ENCODE results near the gene SLC39A3.

The SLC39A3 gene

DNA sequence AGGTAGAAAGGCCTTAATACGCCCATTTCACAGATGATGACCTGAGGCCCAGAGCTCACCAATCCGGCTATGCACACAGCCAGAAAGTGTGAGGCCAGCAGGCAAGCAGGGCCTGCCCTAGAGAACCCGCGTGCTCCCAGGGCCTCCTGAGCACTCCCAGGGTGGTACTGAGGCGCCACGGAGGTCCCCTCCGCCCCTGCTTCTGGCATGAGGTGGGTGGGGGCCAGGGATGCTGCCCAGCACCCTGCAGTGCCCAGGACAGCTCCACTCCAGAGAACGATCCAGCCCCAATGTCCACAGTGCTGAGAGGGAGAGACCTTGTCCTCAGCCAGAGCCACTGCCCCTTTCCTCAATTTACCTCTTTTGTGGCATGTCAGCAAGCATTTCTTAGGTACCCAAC is 29.4 kb upstream of the SLC39A3 start:
- DNase-seq (ENCODE audit: low read depth in 1 of 2, low spot score in 1 of 2), result no peak

- no peak for DNase-seq (ENCODE audit: low read depth in 1 of 2, low spot score in 1 of 2)
These were observed 28.7 kb upstream of the SLC39A3 start for GRCh38 chr19:2768365-2769132.

DNA sequence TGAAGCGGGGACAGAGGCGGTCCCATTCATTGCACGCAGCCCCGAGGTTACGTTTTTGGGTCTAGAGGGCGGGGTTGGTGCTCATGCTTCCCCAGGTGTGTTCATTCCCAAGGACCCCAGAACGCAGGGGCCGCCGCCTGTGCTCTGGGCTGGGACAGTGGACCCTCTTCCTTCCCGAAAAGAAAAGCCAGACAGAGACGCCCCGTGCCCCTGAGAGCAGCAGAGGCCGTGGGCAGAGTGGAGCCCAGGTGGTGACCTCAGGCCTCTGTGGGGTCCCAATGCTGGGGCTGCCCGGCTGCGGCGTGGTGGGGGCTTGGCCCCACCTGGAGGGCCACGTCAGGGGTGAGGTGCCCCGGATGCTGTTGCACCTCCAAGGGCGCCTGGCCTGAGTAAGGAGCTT is 27.9 kb upstream of the SLC39A3 start:
- no peak for DNase-seq (ENCODE audit: low read depth in 1 of 2, low spot score in 1 of 2)

DNA sequence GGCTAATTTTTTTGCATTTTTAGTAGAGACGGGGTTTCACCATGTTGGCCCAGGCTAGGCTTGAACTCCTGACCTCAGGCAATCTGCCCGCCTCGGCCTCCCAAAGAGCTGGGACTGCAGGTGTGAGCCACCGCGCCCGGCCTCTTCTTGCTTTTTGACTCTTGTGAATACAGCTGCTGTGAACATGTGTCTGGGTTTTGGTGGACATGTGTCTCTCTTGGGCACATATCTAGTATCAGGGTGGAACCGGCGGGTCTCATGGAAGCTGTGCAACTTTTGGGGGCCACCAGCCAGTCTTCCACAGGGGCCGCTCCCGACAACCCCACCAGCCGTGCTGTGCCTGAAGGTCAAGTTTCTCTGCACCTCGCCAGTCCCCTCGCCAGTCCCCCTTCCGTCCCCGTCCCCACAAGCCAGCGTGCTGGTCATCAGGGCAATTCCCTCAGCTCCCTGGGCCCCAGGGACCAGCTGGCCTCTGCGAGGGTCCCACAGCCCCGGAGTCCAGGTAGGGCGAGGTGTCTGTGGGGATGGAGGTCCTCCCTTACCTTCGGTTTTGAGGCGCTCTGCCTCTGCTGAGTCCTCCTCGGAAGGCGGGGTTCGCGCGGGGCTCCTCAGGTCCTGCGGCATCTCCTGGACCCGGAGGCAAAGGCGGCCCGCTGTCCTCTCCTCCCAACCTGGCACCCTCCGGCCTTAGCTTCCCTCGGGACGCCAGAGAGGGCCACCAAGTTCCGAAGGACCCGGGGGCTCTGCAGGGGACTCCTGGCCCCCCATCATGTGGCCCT is 27.0 kb upstream of the SLC39A3 start:
- no peak for DNase-seq (ENCODE audit: low read depth in 1 of 2, low spot score in 1 of 2)

GRCh38 chr19:2765376-2765775 is 25.6 kb upstream of the SLC39A3 start:
- no peak for DNase-seq (ENCODE audit: low read depth in 1 of 2, low spot score in 1 of 2)

GRCh38 chr19:2764945-2765344 is 25.1 kb upstream of the SLC39A3 start:
- no peak for DNase-seq (ENCODE audit: low read depth in 1 of 2, low spot score in 1 of 2)

DNA sequence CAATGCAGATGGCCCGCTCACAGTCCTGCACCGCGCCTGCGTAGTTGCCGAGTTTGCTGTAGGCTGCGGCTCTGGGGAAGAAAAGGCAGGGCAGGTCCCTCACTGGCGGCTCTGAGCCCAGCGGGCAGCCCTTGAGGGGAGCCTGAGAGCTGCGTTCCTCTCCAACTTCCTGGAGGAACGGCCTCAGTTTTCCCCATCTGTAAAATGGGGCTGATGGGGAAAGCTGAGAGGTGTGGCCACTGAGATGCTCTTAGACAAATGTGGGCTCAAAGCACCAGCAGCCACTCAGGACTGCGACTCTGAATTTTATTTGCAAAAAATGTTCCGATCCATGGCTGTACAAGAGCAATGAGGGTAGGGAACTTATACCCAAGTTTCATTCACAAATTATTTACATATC is 23.9 kb upstream of the SLC39A3 start:
- DNase-seq (ENCODE audit: low read depth in 1 of 2, low spot score in 1 of 2), result no peak

DNA sequence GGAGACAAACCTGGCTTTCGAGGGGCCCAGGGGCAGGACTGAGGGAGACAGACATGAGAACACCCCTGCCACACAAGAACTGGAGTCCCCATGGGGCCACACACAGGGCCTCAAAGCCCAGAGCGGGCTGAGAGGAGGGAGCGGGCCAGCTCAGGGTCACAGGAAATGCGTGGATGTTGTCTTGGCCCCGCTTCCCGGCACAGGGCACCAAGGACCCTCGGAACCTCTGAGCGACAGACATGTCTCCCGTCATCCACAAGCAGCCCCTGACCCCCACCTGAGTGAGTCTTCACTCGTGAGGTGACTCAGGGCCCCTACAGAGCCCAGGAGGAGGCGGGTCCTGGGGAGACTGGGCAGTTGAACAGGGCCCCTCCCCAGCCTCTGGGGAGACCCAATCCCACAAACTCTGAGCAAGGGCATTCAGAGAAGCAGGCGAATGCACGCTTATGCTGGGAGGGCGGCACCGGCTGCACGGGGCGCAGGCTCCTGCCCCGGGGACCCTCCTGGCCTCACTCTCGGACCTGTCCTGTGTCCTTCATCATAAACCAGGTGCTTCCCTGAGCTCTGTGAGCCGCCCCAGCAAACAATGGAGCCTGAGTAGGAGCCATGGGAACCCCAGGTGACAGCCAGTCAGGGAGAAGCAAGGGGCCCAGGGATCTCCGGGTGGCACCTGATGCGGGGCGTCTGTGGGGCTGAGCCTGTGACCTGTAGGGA is 23.1 kb upstream of the SLC39A3 start:
- no peak for DNase-seq (ENCODE audit: low read depth in 1 of 2, low spot score in 1 of 2)

DNA sequence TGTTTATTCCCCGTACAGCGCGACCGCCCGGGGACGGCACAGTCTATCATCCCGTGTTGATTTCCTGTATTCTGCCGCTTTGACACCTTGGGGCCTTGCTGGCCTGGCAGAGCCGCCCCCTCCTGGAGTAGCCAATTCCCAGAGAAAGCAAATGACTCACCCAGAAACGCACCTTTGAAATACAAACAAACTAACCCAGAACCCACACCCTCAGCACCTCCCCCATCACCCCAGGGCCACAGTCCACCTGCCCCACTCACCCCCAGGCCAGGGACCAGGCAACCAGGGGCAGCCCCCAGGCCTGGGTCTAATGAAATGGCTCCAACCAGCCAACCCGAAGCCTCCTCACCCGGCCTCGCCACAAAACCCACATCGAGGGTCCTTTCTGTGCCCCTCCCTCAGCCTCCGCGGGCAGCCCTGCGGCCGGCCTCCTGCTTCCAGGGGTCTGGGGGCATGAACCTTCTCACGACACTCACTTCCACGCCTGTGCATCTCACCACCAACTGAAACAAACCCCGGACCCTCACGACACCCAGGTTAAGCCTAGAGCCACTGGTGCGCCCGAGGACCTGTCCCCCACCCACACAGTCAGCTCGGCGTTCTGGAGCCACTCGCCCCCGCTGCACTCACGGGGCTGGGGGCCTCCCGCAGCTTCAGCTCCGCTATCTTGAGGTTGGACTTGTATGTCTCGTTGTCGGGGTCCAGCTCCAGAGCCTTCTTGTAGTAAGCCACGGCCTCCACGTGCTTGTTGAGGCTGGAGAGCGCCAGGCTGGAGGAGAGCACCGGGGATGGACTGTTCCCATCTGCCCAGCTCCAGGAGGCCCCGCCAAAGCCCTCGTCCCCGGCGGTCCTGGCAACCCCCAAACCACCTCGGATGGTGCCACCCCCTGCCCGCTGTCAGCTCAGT is 22.3 kb upstream of the SLC39A3 start:
- DNase-seq (ENCODE audit: low read depth in 1 of 2, low spot score in 1 of 2), result no peak

GRCh38 chr19:2761309-2761677 is 21.5 kb upstream of the SLC39A3 start:
- no peak for DNase-seq (ENCODE audit: low read depth in 1 of 2, low spot score in 1 of 2)

DNA sequence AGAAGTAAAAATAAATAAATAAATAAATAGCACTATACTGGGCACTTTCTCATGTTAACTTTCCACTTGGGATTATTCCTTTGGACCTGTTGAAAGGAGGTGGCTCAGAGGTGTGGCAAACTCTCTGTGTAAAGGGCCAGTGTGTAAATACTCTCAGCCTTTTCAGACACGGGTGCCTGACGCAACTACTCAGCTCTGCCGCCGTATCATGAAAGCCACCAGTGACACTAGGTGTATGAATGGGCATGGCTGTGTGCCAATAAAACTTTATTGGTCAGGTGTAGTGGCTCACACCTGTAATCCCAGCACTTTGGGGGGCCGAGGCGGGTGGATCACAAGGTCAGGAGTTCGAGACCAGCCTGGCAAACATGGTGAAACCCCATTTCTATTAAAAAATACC is 20.1 kb upstream of the SLC39A3 start:
- DNase-seq (ENCODE audit: low read depth in 1 of 2, low spot score in 1 of 2), result no peak

GRCh38 chr19:2759362-2759761 is 19.5 kb upstream of the SLC39A3 start:
- DNase-seq (ENCODE audit: low read depth in 1 of 2, low spot score in 1 of 2), result no peak

DNA sequence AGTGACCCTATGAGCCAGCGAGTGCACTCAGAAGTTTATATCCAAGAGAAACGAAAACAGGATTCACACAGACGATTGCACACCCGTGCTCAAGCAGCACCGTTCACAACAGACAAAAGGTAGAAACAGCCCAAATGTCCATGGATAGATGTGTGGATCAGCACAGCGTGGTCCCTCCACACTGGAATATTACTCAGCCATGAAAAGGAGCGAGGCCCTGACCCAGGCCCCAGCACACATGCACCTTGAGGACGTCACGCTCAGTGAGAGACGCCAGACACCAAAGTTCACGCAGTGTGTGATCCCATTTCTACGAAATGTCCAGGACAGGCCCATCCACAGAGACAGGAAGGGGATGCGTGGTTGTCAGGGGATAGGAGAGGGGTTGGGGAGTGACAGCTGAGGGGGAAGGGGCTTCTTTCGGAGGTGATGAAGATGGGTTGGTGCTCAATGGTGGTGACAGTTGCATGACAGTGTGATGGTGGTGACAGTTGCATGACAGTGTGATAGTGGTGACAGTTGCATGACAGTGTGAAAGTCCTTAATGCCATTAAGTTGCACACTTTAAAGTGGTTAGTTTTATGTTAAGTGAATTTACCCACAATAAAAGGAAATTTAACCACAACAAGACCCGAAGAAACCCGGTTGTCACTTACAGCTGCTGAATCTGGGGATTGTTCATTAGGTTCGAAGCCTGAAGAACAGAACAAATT is 18.9 kb upstream of the SLC39A3 start:
- no peak for DNase-seq (ENCODE audit: low read depth in 1 of 2, low spot score in 1 of 2)

DNA sequence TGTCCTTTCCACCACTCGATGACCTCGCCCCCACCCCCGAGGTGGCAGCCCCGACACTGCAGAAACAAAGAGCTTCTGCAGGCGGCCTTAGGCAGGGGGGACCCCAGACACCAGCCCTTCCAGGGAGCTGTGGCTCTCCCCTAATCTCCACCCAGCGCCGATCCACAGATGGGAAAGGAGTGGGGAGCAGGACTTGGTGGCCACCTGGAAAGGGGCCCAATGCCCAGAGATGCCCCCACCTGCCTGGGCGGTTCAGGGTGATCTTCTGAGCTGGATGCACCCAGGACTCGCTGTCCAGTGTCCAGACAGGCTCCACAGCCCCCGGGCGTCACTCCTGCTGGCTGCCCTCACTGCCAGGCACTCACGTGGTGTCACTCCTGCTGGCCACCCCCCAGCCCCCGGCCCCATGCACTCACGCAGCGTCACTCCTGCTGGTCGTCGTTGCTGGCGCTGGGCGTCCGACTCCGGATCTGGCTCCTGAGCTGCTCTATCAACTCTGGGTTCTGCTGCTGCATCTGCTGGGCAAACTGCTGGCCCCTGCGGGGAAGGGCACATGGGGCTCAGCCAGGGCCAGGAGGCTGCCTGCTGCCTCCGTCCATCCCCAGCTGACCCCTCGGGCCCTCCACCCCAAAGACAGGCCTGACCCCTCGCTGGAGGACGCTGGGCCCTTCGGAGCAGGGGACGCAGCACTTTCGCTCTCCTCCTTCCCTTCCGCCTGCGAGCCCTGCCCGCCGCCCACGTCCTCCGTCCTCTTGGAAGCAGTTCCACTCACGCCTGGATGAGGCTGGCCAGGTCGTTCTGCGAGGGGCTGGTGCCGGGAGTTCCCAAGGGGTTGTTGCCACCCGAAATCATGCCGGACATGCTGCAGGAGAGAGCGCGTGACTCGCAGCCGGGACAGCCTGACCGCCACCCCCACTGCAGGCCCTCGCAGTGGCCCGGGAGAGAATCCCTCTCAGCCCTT is 17.4 kb upstream of the SLC39A3 start:
- DNase-seq (ENCODE audit: low read depth in 1 of 2, low spot score in 1 of 2), result no peak

- DNase-seq (ENCODE audit: low read depth in 1 of 2, low spot score in 1 of 2), result no peak
These were observed 16.7 kb upstream of the SLC39A3 start for GRCh38 chr19:2756477-2756876.

GRCh38 chr19:2755811-2756210 is 16.0 kb upstream of the SLC39A3 start:
- no peak for DNase-seq (ENCODE audit: low read depth in 1 of 2, low spot score in 1 of 2)

DNA sequence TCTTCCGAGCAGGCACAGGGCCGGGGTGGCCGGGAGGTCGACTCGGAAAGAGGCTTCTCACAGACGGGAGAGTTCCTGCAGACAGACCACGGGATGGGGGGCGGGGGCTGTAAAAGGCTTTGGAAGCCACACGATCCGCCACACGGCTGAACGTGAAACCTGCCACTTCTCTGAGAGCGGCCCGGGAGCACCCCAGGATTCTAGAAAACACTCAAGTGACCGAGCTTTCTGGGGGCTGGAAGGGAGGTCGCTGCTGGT is 15.6 kb upstream of the SLC39A3 start:
- no peak for DNase-seq (ENCODE audit: low read depth in 1 of 2, low spot score in 1 of 2)

- no peak for DNase-seq (ENCODE audit: low read depth in 1 of 2, low spot score in 1 of 2)
These were observed 15.0 kb upstream of the SLC39A3 start for GRCh38 chr19:2754659-2755447.

DNA sequence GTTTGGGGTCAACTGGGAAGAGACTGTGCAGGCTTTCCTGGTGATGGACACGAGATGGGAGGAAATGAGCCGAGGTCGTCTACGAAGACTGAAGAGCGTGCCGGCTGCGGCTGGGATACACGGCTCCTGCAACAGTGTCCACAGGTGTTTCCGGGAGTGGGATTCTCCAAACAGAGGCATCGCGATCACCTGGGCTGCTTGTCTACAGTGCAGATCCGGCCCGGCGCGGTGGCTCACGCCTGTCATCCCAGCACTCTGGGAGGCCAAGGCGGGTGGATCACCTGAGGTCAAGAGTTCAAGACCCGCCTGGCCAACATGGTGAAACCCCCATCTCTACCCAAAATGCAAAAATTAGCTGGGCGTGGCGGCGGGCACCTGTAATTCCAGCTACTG is 11.6 kb upstream of the SLC39A3 start:
- no peak for DNase-seq (ENCODE audit: low read depth in 1 of 2, low spot score in 1 of 2)
